H9 (cell line): ENCODE data around the gene CELF1. TPM values are rescaled to one million over a fixed set of nuclear protein-coding genes. Genes with fewer than 3 reads are reported as not detected.

Source experiments
- DNase-seq: peaks from one replicate; pipeline ENCODE4 v3.0.0-alpha.2; 2017
- H2AFZ ChIP-seq: one replicate; pipeline ENCODE4 v1.6.1; 2013; ENCODE audit warnings: mild to moderate bottlenecking, low read length, control low read depth, moderate library complexity
- H2AK5ac ChIP-seq: 2 replicates; pipeline ENCODE4 v1.6.1; 2013; ENCODE audit warnings: low read length, control low read depth, mixed read lengths; ENCODE audit not compliant: insufficient read length
- H2BK120ac ChIP-seq: one replicate; pipeline ENCODE4 v1.6.1; 2013; ENCODE audit warnings: low read depth, mild to moderate bottlenecking, low read length, control low read depth, inconsistent platforms; ENCODE audit not compliant: poor library complexity, severe bottlenecking
- H2BK12ac ChIP-seq: 2 replicates; pipeline ENCODE4 v1.6.1; 2013; ENCODE audit warnings: low read length, control low read depth, mixed read lengths, low read depth; ENCODE audit not compliant: insufficient read length
- H2BK15ac ChIP-seq: 2 replicates; pipeline ENCODE4 v1.6.1; 2013; ENCODE audit warnings: low read depth, low read length, control low read depth
- H2BK20ac ChIP-seq: one replicate; pipeline ENCODE4 v1.6.1; 2013; ENCODE audit warnings: low read depth, mild to moderate bottlenecking, low read length, control low read depth, inconsistent platforms; ENCODE audit not compliant: poor library complexity, severe bottlenecking
- H2BK5ac ChIP-seq: 2 replicates; pipeline ENCODE4 v1.6.1; 2013; ENCODE audit warnings: low read length, control low read depth, mixed read lengths; ENCODE audit not compliant: insufficient read length
- H3K14ac ChIP-seq: 2 replicates; pipeline ENCODE4 v1.6.1; 2013; ENCODE audit warnings: low read length, control low read depth; ENCODE audit not compliant: insufficient read depth
- H3K18ac ChIP-seq: 2 replicates; pipeline ENCODE4 v1.6.1; 2013; ENCODE audit warnings: low read depth, mild to moderate bottlenecking, mixed read lengths, low read length, control low read depth; ENCODE audit not compliant: insufficient read length
- H3K23ac ChIP-seq: 2 replicates; pipeline ENCODE4 v1.6.1; 2013; ENCODE audit warnings: low read length, control low read depth, mixed read lengths, low read depth; ENCODE audit not compliant: insufficient read length
- H3K23me2 ChIP-seq: 2 replicates; pipeline ENCODE4 v1.6.1; 2013; ENCODE audit warnings: low read depth, mild to moderate bottlenecking, mixed read lengths, low read length, control low read depth; ENCODE audit not compliant: insufficient read length, poor library complexity, severe bottlenecking
- H3K27ac ChIP-seq: 2 replicates; pipeline ENCODE4 v1.5.1; 2013; ENCODE audit warnings: low read length, control low read depth, mixed read lengths, low read depth; ENCODE audit not compliant: insufficient read length
- H3K27me3 ChIP-seq: 2 replicates; pipeline ENCODE4 v1.6.1; 2013; ENCODE audit warnings: low read length, control low read depth, inconsistent platforms; ENCODE audit not compliant: insufficient read depth
- H3K4ac ChIP-seq: 2 replicates; pipeline ENCODE4 v1.6.1; 2013; ENCODE audit warnings: low read depth, mild to moderate bottlenecking, control low read depth, inconsistent platforms, low read length, moderate library complexity
- H3K4me1 ChIP-seq: 2 replicates; pipeline ENCODE4 v1.6.1; 2013; ENCODE audit warnings: low read length, control low read depth, inconsistent platforms; ENCODE audit not compliant: insufficient read depth
- H3K4me2 ChIP-seq: 2 replicates; pipeline ENCODE4 v1.6.1; 2013; ENCODE audit warnings: low read length, control low read depth, mixed read lengths; ENCODE audit not compliant: insufficient read length, insufficient read depth
- H3K56ac ChIP-seq: 2 replicates; pipeline ENCODE4 v1.6.1; 2013; ENCODE audit warnings: low read depth, mild to moderate bottlenecking, mixed read lengths, low read length, control low read depth; ENCODE audit not compliant: insufficient read length
- H3K79me1 ChIP-seq: 2 replicates; pipeline ENCODE4 v1.6.1; 2013; ENCODE audit warnings: low read depth, mild to moderate bottlenecking, moderate library complexity, low read length, control low read depth, inconsistent platforms; ENCODE audit not compliant: insufficient read depth, poor library complexity, severe bottlenecking
- H3K79me2 ChIP-seq: 2 replicates; pipeline ENCODE4 v1.6.1; 2013; ENCODE audit warnings: low read length, control low read depth, inconsistent platforms; ENCODE audit not compliant: insufficient read depth
- H3K9ac ChIP-seq: 2 replicates; pipeline ENCODE4 v1.6.1; 2013; ENCODE audit warnings: low read length, control low read depth, mixed read lengths; ENCODE audit not compliant: insufficient read length; ENCODE audit errors: extremely low read depth
- H3K9me3 ChIP-seq: one replicate; pipeline ENCODE4 v1.6.1; 2013; ENCODE audit warnings: low read depth, low read length, inconsistent platforms; ENCODE audit not compliant: control insufficient read depth
- H3T11ph ChIP-seq: one replicate; pipeline ENCODE4 v1.6.1; 2013; ENCODE audit warnings: mild to moderate bottlenecking, low read length, control low read depth, inconsistent platforms
- H4K20me1 ChIP-seq: one replicate; pipeline ENCODE4 v1.6.1; 2013; ENCODE audit not compliant: control insufficient read depth, insufficient read length, insufficient read depth
- H4K5ac ChIP-seq: 2 replicates; pipeline ENCODE4 v1.6.1; 2013; ENCODE audit warnings: low read depth, mild to moderate bottlenecking, mixed read lengths, low read length, control low read depth; ENCODE audit not compliant: insufficient read length
- H4K8ac ChIP-seq: replicated peaks from 2 replicates; pipeline ENCODE4 v1.6.1; 2013; ENCODE audit warnings: low read length, control low read depth, mixed read lengths, low read depth; ENCODE audit not compliant: insufficient read length
- H4K91ac ChIP-seq: 2 replicates; pipeline ENCODE4 v1.6.1; 2013; ENCODE audit warnings: low read depth, mild to moderate bottlenecking, moderate library complexity, mixed read lengths, low read length, control low read depth; ENCODE audit not compliant: insufficient read length
- H3K27ac Mint-ChIP-seq, 3 experiments: 2 replicates in 2 of 3; 3 replicates in 1 of 3; pipeline ENCODE4 v1.8.0; 2020 to 2021; ENCODE audit warnings: mixed read lengths in 3 of 3, mild to moderate bottlenecking in 1 of 3, moderate library complexity in 1 of 3
- H3K27me3 Mint-ChIP-seq: 2 replicates; pipeline ENCODE4 v1.8.0; 2021; ENCODE audit warnings: low read depth, mild to moderate bottlenecking, moderate library complexity, mixed read lengths
- H3K36me3 Mint-ChIP-seq, 3 experiments: 2 replicates in 2 of 3; 3 replicates in 1 of 3; pipeline ENCODE4 v1.8.0; 2020 to 2021; ENCODE audit warnings: low read depth in 3 of 3, mixed read lengths in 3 of 3; ENCODE audit not compliant: insufficient read depth in 1 of 3
- H3K4me1 Mint-ChIP-seq, 2 experiments: 2 replicates each; pipeline ENCODE4 v1.8.0; 2020; ENCODE audit warnings: mixed read lengths in 2 of 2
- H3K4me3 Mint-ChIP-seq, 2 experiments: 2 replicates in 1 of 2; 3 replicates in 1 of 2; pipeline ENCODE4 v1.8.0; 2020 to 2021; ENCODE audit warnings: mild to moderate bottlenecking in 2 of 2, mixed read lengths in 2 of 2, moderate library complexity in 1 of 2
- H3K9me3 Mint-ChIP-seq, 2 experiments: 2 replicates in 1 of 2; 3 replicates in 1 of 2; pipeline ENCODE4 v1.8.0; 2020; ENCODE audit warnings: mild to moderate bottlenecking in 2 of 2, mixed read lengths in 2 of 2, moderate library complexity in 1 of 2
- WGBS: extraction: QIAGEN DNeasy Blood & Tissue Kit; methylation state at CpG from one replicate; pipeline ENCODE4 v1.1.7; 2013; ENCODE audit warnings: missing lambda C conversion rate, low lambda C conversion rate, mixed read lengths; ENCODE audit not compliant: insufficient read length; ENCODE audit errors: extremely low coverage; 5-methylcytosine and 5-hydroxymethylcytosine counted together
- total RNA-seq: library from RNA; stranded (reverse); gene quantifications from 2 replicates; pipeline ENCODE4 v1.2.1, GENCODE V29; 2021
- TF ChIP-seq, protein P1 (sequence below): fragments of 200-600 bp; sonication (generic); conservative IDR thresholded peaks from 3 replicates; pipeline ENCODE4 v1.8.0; 2021; ENCODE audit warnings: antibody characterized with exemption, mild to moderate bottlenecking

CELF1 gene
- total RNA-seq, 1 experiment from 2014 or later = 211 TPM

GRCh38 chr11:47583844-47584243 lies 30.9 kb upstream of the CELF1 start:
- Histone ChIP-seq H3K79me2 (peaks cover 7% of the 10 kb centered on the region; the same call in 1 of the 2 replicates), H3K27ac (no peak overlapping the region), H4K91ac (no peak overlapping the region), H3K23me2 (peaks cover 4% of the 10 kb centered on the region), H3K4me1 (no peaks in the 10 kb centered on the region; the same call in none of the 2 replicates), H2BK15ac (no peak overlapping the region), H3K14ac (no peak overlapping the region), H4K8ac (no peak overlapping the region), H2BK5ac (no peak overlapping the region), H3K56ac (no peak overlapping the region), H4K5ac (no peak overlapping the region), H3K79me1 (peaks cover 6% of the 10 kb centered on the region), H2BK12ac (no peak overlapping the region), H3K4ac (no peak overlapping the region), H2BK120ac (no peak overlapping the region), H3K27me3 (no peaks in the 10 kb centered on the region), H3K4me2 (no peak overlapping the region), H2BK20ac (no peak overlapping the region), H3T11ph (no peak overlapping the region), H4K20me1 (no peaks in the 10 kb centered on the region), H3K9ac (no peak overlapping the region), H2AK5ac (no peak overlapping the region), H2AFZ (no peak overlapping the region), H3K18ac (no peak overlapping the region), H3K23ac (no peak overlapping the region), H3K9me3 (no peaks in the 10 kb centered on the region)
- Mint-ChIP-seq H3K27me3 (no peaks in the 10 kb centered on the region; the same call in 1 of the 2 replicates), H3K4me3 (no peak overlapping the region), H3K27ac (no peak overlapping the region), H3K9me3 (peaks cover 0 to 3% of the 10 kb centered on the region in 2 experiments; a peak in 2 of 5 replicates), H3K4me1 (peaks cover 7% of the 10 kb centered on the region in 2 experiments; a peak in 2 of 4 replicates), H3K36me3 (peaks cover 39 to 55% (median 44%) of the 10 kb centered on the region in 3 experiments)
- DNase-seq = no peak
- no CpG with 5 or more reads among the region's 5 CpGs for WGBS
- TF ChIP-seq, protein P1, sequence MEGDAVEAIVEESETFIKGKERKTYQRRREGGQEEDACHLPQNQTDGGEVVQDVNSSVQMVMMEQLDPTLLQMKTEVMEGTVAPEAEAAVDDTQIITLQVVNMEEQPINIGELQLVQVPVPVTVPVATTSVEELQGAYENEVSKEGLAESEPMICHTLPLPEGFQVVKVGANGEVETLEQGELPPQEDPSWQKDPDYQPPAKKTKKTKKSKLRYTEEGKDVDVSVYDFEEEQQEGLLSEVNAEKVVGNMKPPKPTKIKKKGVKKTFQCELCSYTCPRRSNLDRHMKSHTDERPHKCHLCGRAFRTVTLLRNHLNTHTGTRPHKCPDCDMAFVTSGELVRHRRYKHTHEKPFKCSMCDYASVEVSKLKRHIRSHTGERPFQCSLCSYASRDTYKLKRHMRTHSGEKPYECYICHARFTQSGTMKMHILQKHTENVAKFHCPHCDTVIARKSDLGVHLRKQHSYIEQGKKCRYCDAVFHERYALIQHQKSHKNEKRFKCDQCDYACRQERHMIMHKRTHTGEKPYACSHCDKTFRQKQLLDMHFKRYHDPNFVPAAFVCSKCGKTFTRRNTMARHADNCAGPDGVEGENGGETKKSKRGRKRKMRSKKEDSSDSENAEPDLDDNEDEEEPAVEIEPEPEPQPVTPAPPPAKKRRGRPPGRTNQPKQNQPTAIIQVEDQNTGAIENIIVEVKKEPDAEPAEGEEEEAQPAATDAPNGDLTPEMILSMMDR = no peak
